Measurements from ENCODE around the gene INTS11.

INTS11 gene

GRCh38 chr1:1357871-1358432 is 33.5 kb upstream of the INTS11 start:
- no peak for DNase-seq (ENCODE audit: low read depth, low spot score)

- DNase-seq (ENCODE audit: low read depth, low spot score) = no peak
Observed at GRCh38 chr1:1356796-1357401, 32.4 kb upstream of the INTS11 start.

- no peak for DNase-seq (ENCODE audit: low read depth, low spot score)
Observed at GRCh38 chr1:1356166-1356795, 31.8 kb upstream of the INTS11 start.

GRCh38 chr1:1355416-1355815 is 31.0 kb upstream of the INTS11 start:
- DNase-seq (ENCODE audit: low read depth, low spot score) = no peak

- no peak for DNase-seq (ENCODE audit: low read depth, low spot score)
Observed at GRCh38 chr1:1354271-1355247, 30.1 kb upstream of the INTS11 start.

GRCh38 chr1:1353389-1354151 is 29.1 kb upstream of the INTS11 start:
- no peak for DNase-seq (ENCODE audit: low read depth, low spot score)

- no peak for DNase-seq (ENCODE audit: low read depth, low spot score)
Observed at GRCh38 chr1:1352786-1353388, 28.4 kb upstream of the INTS11 start.

- no peak for DNase-seq (ENCODE audit: low read depth, low spot score)
Observed at GRCh38 chr1:1351511-1352427, 27.3 kb upstream of the INTS11 start.

GRCh38 chr1:1349256-1350012 is 25.0 kb upstream of the INTS11 start, which contains the start of gene DVL1:
Gene DVL1, minus strand, starts transcription at chr1:1349418. Its CDS starts 353 bp downstream, at chr1:1349065.
- peak; percentile 35 for DNase-seq (ENCODE audit: low read depth, low spot score)

GRCh38 chr1:1348420-1349255 is 24.2 kb upstream of the INTS11 start:
- no peak for DNase-seq (ENCODE audit: low read depth, low spot score)

GRCh38 chr1:1347663-1348419 is 23.4 kb upstream of the INTS11 start:
- DNase-seq (ENCODE audit: low read depth, low spot score) = no peak

GRCh38 chr1:1347026-1347595 is 22.7 kb upstream of the INTS11 start:
- no peak for DNase-seq (ENCODE audit: low read depth, low spot score)

GRCh38 chr1:1346501-1346890 is 22.0 kb upstream of the INTS11 start:
- DNase-seq (ENCODE audit: low read depth, low spot score) = no peak

- DNase-seq (ENCODE audit: low read depth, low spot score) = no peak
Observed at GRCh38 chr1:1345860-1346500, 21.5 kb upstream of the INTS11 start.

- no peak for DNase-seq (ENCODE audit: low read depth, low spot score)
Observed at GRCh38 chr1:1345384-1345783, 20.9 kb upstream of the INTS11 start.

GRCh38 chr1:1344655-1345361 is 20.3 kb upstream of the INTS11 start:
- no peak for DNase-seq (ENCODE audit: low read depth, low spot score)
